Measurements from ENCODE around the gene PTPRF. TPM values are rescaled to one million over a fixed set of nuclear protein-coding genes. Genes with fewer than 3 reads are reported as not detected.
"Not testable (repeated sequence)": the region's sequence is repeated elsewhere in the genome, so short reads cannot be mapped to it uniquely, and the experiment has no call there.

The PTPRF gene
- total and polyA plus RNA-seq, 12 donors: 1.7 to 10.3 (median 4.5) TPM

DNA sequence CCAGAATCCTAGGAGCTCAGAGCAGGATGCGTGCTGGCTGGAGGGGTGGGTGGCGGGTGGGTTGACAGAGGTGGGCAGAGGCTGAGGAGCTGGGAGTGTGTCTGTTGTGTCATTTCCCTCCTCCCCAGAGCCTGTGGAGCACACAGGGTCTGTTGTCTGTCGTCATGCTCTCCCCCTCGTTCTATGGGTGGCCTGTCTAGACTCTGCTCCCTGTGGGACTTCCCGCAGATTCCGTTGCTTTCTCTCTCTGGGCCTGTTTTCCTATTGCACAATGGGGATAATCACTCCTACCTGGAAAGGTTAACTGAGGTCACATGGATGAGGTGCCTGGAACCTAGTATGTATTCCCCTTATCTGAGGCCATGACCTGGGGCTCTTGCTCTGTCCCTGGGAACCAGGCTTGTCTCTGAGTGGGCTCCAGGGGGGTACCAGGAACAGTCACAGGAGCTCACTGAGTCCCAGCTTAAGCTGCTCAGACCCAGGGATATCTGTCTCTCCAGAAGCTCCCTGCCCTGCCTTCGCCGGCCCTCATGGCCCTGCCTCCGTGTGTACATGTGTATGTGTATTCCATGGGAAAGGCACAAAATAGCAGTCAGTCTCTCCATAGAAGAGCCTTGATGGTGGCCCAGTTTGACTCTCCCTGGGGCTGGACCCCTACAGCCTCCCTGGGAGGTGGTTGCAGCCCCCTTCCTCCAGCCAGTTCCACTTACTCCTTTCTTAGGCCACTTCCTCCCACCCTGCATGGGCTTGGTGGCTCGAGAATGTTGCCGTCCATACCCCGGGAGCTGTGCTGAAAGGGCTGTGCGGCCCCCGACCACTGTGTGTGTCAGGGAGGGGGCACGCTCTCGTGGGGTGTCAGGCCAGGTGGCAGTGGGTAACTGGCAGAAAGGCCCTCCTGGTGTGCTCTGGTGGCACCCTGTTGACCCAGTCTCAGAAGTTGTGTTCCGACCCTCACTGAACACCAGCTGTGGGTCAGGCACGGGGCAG lies 17.9 kb downstream of the PTPRF start:
- no peaks in the 10 kb centered on the region for H3K9me3 ChIP-seq
- ATAC-seq: no peak
- peaks cover 0 to 18% (median 0%) of the 10 kb centered on the region in 9 donors for H3K4me1 ChIP-seq
- H3K36me3 ChIP-seq: no peaks in the 10 kb centered on the region
- no peak overlapping the region for H3K4me3 ChIP-seq
- DNase-seq: no peak
- TF ChIP-seq, protein P1, sequence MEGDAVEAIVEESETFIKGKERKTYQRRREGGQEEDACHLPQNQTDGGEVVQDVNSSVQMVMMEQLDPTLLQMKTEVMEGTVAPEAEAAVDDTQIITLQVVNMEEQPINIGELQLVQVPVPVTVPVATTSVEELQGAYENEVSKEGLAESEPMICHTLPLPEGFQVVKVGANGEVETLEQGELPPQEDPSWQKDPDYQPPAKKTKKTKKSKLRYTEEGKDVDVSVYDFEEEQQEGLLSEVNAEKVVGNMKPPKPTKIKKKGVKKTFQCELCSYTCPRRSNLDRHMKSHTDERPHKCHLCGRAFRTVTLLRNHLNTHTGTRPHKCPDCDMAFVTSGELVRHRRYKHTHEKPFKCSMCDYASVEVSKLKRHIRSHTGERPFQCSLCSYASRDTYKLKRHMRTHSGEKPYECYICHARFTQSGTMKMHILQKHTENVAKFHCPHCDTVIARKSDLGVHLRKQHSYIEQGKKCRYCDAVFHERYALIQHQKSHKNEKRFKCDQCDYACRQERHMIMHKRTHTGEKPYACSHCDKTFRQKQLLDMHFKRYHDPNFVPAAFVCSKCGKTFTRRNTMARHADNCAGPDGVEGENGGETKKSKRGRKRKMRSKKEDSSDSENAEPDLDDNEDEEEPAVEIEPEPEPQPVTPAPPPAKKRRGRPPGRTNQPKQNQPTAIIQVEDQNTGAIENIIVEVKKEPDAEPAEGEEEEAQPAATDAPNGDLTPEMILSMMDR (IDR thresholded peaks at IDR 0.05): no peak
- H3K27ac ChIP-seq: no peak overlapping the region
- no peaks in the 10 kb centered on the region for H3K27me3 ChIP-seq
- intact Hi-C loops (cut with DNase I): no loop called here
- WGBS, 2 donors: 90 to 91% methylated on average over 18 of the region's 18 CpGs

DNA sequence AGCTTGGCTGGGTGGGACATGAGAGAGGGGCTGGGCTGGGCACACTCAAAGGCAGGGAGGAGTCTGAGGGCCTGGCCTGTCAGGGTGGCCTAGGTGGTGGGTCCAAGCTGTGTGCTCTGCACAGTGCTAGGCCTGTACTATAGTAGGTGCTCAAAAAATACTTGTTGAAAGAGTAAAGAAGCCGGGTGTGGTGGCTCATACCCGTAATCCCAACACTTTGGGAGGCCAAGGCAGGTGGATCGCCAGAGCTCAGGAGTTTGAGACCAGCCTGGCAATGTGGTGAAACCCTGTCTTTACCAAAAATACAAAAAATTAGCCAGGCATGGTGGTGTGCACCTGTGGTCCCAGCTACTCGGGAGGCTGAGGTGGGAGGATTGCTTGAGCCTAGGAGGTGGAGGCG lies 18.7 kb downstream of the PTPRF start:
- DNase-seq; intact Hi-C loops (cut with DNase I); ATAC-seq; H3K9me3 ChIP-seq; H3K27ac ChIP-seq; H3K36me3 ChIP-seq; H3K4me3 ChIP-seq; H3K27me3 ChIP-seq: not testable (repeated sequence)
- WGBS, 2 donors: 95 to 100% methylated on average over 5 of the region's 5 CpGs
- peaks cover 0 to 18% (median 0%) of the 10 kb centered on the region in 9 donors for H3K4me1 ChIP-seq

DNA sequence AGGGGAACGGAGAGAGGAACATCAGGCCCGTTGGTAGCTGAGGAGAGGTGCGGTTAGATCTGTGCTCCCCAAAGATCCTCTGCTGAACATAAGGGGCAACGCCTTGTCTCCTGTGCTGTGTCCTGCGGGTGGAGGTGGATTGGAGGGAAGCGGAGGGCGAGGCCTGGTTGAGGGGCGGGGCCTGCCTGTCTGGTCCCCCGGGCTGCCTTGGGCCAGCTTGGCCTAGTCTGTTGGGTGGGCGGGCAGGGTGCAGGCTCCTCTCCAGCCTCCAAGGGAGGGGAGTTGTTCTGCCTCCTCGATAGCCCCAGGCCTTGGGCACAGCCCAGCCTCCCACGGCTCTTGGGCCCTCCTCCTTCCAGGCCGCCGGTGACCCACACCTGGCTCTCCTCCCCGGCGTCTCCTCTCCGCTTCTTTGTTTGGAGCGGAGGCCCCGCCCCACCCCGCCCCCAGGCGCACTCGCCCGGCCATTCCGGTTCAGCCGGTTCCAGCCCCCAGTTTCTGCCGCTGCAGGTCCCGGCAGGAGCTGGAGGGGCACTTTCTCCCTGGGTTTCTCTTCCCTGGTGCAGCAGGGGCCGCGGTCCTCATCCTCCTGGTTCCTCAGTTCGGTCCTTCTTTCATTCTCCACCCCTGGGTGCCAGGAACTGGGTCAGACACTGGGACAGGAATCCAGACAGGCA lies 19.4 kb downstream of the PTPRF start:
- WGBS, 2 donors: 27% methylated on average over 29 to 30 of the region's 30 CpGs
- TF ChIP-seq, protein P1 (IDR thresholded peaks at IDR 0.05): no peak
- Histone ChIP-seq H3K9me3 (no peaks in the 10 kb centered on the region), H3K4me3 (peak overlapping the region in 8 of 10 donors; percentile 9 to 45 (median 36)), H3K27ac (no peak overlapping the region), H3K27me3 (no peaks in the 10 kb centered on the region), H3K4me1 (peaks cover 0 to 18% (median 0%) of the 10 kb centered on the region in 9 donors), H3K36me3 (no peaks in the 10 kb centered on the region)
- DNase-seq: peak in 1 of 2 donors; percentile 43
- ATAC-seq: peak in 7 of 8 donors; percentile 24 to 48 (median 27)
- intact Hi-C loops (cut with DNase I): no loop called here

DNA sequence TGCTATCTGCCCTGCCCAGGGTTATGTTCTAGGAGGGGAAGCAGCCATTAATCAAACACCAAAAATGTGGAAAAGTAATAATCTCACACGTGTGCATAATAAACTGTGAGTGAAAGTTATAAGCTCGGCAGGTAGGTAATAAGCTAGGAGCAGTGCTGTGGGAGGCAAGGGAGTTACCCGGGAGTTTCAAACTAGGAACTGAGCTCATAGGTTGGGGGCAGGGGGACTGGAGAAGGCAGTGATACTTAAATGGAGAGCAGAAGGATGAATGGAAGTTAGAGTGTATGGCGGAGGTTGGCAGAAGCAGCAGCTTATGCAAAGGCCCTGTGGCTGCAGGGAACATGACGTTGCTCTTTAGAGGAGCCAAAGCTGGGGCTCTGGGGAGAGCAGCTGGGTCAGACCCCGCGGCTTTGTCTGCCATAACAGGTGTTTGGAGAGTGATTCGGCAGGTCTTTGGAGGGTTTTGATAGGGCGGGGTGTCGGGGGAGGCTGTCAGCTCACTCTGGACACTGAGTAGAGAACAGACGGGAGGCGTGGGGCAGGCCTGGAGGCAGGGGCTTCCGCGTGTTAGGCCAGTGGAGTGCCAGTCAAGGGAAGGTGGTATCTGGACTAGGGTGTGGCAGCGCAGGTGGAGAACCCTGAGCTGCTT lies 20.0 kb downstream of the PTPRF start:
- peak overlapping the region in 8 of 10 donors; percentile 9 to 45 (median 36) for H3K4me3 ChIP-seq
- intact Hi-C loops (cut with DNase I): no loop called here
- ATAC-seq (no peak), DNase-seq (no peak)
- no peak overlapping the region for H3K27ac ChIP-seq
- no peaks in the 10 kb centered on the region for H3K27me3 ChIP-seq
- peaks cover 0 to 18% (median 0%) of the 10 kb centered on the region in 9 donors for H3K4me1 ChIP-seq
- no peaks in the 10 kb centered on the region for H3K36me3 ChIP-seq
- 88 to 90% methylated on average over 15 of the region's 15 CpGs for WGBS, 2 donors
- H3K9me3 ChIP-seq: no peaks in the 10 kb centered on the region
- TF ChIP-seq, protein P1 (IDR thresholded peaks at IDR 0.05): no peak
